OCI-LY7 (cell line): ENCODE data around the gene SHROOM3. TPM values are rescaled to one million over a fixed set of nuclear protein-coding genes. Genes with fewer than 3 reads are reported as not detected.

Source experiments
- BruUV-seq: library from RNA; stranded (reverse); fragments of 400-500 nt; replicated peaks from 2 replicates; lab custom pipeline; 2021; lab: Mats Ljungman, UMichigan
- CTCF ChIA-PET: fragments of 300-600 bp; sonication (Branson Sonifier 250); formaldehyde crosslinking; loops from one replicate; lab custom pipeline; 2022; ENCODE audit warnings: antibody characterized with exemption; ENCODE audit not compliant: unreplicated experiment; lab: Charles Lee
- POLR2A ChIA-PET: fragments of 300-600 bp; sonication (Branson Sonifier 250); formaldehyde crosslinking; loops from one replicate; lab custom pipeline; 2022; ENCODE audit warnings: antibody characterized with exemption; lab: Charles Lee
- DNase-seq: peaks from one replicate; pipeline ENCODE4 v3.0.0-alpha.2; 2015; ENCODE audit warnings: low spot score
- H2AFZ ChIP-seq: fragments of 200-600 bp; sonication (generic), shearing (Covaris generic); 2 replicates; pipeline ENCODE4 v1.6.1; 2014; ENCODE audit warnings: mild to moderate bottlenecking, antibody characterized with exemption, low read length, moderate library complexity
- H3K27ac ChIP-seq: fragments of 200-600 bp; sonication (generic); 2 replicates; pipeline ENCODE4 v1.5.1; 2014; ENCODE audit warnings: mixed run types, low read depth, mild to moderate bottlenecking, moderate library complexity, low read length, inconsistent platforms; ENCODE audit not compliant: poor library complexity, severe bottlenecking
- H3K36me3 ChIP-seq: fragments of 200-600 bp; sonication (generic); 2 replicates; pipeline ENCODE4 v1.6.1; 2014; ENCODE audit warnings: mild to moderate bottlenecking, antibody characterized with exemption, low read length, moderate library complexity, mixed read lengths; ENCODE audit not compliant: insufficient read depth
- H3K4me1 ChIP-seq: fragments of 200-600 bp; sonication (generic); 2 replicates; pipeline ENCODE4 v1.5.1; 2014; ENCODE audit warnings: mild to moderate bottlenecking, low read length; ENCODE audit not compliant: insufficient read depth, poor library complexity, severe bottlenecking
- H3K4me2 ChIP-seq: fragments of 200-600 bp; sonication (generic); 2 replicates; pipeline ENCODE4 v1.6.1; 2014; ENCODE audit warnings: mild to moderate bottlenecking, low read length
- H3K4me3 ChIP-seq: fragments of 200-600 bp; sonication (generic); 2 replicates; pipeline ENCODE4 v1.5.1; 2014; ENCODE audit warnings: mild to moderate bottlenecking, low read depth, low read length; ENCODE audit not compliant: poor library complexity, severe bottlenecking
- H3K79me2 ChIP-seq: fragments of 200-600 bp; sonication (generic); 2 replicates; pipeline ENCODE4 v1.6.1; 2016; ENCODE audit warnings: low read depth, mild to moderate bottlenecking, low read length, moderate library complexity, mixed read lengths; ENCODE audit not compliant: insufficient read depth
- H3K9me2 ChIP-seq: fragments of 200-600 bp; sonication (generic); 2 replicates; pipeline ENCODE4 v1.6.1; 2016; ENCODE audit warnings: mild to moderate bottlenecking, low read length, mixed read lengths; ENCODE audit not compliant: insufficient read depth
- H3K9me3 ChIP-seq: fragments of 200-600 bp; sonication (generic); 2 replicates; pipeline ENCODE4 v1.6.1; 2014; ENCODE audit warnings: mild to moderate bottlenecking, mixed run types, low read length, mixed read lengths
- H4K20me1 ChIP-seq: fragments of 200-600 bp; sonication (generic); 2 replicates; pipeline ENCODE4 v1.6.1; 2014; ENCODE audit warnings: mild to moderate bottlenecking, antibody characterized with exemption, low read length, moderate library complexity, mixed read lengths; ENCODE audit not compliant: insufficient read depth
- EZH2phosphoT487 ChIP-seq: fragments of 200-600 bp; sonication (generic); IDR thresholded peaks from 2 replicates; pipeline ENCODE4 v1.6.1; 2018; ENCODE audit warnings: low read depth, borderline replicate concordance, mild to moderate bottlenecking, mixed run types, antibody characterized with exemption, low read length, moderate library complexity, mixed read lengths
- intact Hi-C: fragments of 100-400 bp; cut with micrococcal nuclease; formaldehyde crosslinking; loops from one replicate; pipeline ENCODE4 v1.10.0; 2022; ENCODE audit not compliant: unreplicated experiment
- total RNA-seq, 2 experiments: library from RNA; depleted of rRNA in 1 of 2; stranded (reverse); fragments of >200 nt in 1 of 2; shearing (Covaris generic) in 1 of 2; gene quantifications; 2 replicates each; pipeline ENCODE4 v1.2.3, GENCODE V29; 2014 to 2022
- TF ChIP-seq, protein P1 (sequence below): fragments of 200-600 bp; sonication (generic); conservative IDR thresholded peaks from 2 replicates; pipeline ENCODE4 v1.5.1; 2014; ENCODE audit warnings: mild to moderate bottlenecking, antibody characterized with exemption, low read length, moderate library complexity, mixed read lengths

The SHROOM3 gene
- total RNA-seq, 2 experiments from 2014 or later = not detected

DNA sequence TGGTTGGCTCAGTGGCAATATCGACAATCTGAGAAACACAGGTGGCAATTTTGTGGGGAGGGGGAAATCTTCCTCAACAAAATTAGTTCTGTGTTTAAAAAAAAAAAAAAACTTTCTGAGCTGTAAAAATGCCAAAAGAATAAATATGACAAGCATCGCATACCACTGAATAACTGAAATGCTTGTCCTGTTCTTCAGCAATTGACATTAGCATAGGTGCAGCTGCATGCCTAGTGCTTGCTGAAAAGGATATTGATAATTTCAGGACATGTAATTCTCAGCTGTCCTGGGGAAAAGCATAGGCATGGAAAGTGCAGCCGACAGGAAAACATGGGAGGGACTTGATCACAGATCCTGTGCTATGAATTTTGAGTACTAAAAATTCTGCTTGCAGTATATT is 315.7 kb downstream of the SHROOM3 start:
- no peaks in the 10 kb centered on the region for H3K9me3 ChIP-seq
- no peaks in the 10 kb centered on the region for H4K20me1 ChIP-seq
- H3K9me2 ChIP-seq = no peaks in the 10 kb centered on the region
- H3K4me2 ChIP-seq = no peak overlapping the region
- no peak overlapping the region for H3K4me3 ChIP-seq
- no peaks in the 10 kb centered on the region for H3K36me3 ChIP-seq
- CTCF ChIA-PET = no interaction called here
- TF ChIP-seq, protein P1, sequence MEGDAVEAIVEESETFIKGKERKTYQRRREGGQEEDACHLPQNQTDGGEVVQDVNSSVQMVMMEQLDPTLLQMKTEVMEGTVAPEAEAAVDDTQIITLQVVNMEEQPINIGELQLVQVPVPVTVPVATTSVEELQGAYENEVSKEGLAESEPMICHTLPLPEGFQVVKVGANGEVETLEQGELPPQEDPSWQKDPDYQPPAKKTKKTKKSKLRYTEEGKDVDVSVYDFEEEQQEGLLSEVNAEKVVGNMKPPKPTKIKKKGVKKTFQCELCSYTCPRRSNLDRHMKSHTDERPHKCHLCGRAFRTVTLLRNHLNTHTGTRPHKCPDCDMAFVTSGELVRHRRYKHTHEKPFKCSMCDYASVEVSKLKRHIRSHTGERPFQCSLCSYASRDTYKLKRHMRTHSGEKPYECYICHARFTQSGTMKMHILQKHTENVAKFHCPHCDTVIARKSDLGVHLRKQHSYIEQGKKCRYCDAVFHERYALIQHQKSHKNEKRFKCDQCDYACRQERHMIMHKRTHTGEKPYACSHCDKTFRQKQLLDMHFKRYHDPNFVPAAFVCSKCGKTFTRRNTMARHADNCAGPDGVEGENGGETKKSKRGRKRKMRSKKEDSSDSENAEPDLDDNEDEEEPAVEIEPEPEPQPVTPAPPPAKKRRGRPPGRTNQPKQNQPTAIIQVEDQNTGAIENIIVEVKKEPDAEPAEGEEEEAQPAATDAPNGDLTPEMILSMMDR = no peak
- TF ChIP-seq EZH2phosphoT487 = no peak
- no peaks in the 10 kb centered on the region for H3K4me1 ChIP-seq
- H3K27ac ChIP-seq = no peak overlapping the region
- intact Hi-C loops = no loop called here
- DNase-seq = no peak
- no peak overlapping the region for H2AFZ ChIP-seq
- no TSS peak for BruUV-seq
- H3K79me2 ChIP-seq = no peaks in the 10 kb centered on the region
- POLR2A ChIA-PET = no interaction called here

GRCh38 chr4:76751612-76752343 is 316.7 kb downstream of the SHROOM3 start:
- Histone ChIP-seq H3K4me3 (no peak overlapping the region), H3K9me2 (no peaks in the 10 kb centered on the region), H3K9me3 (no peaks in the 10 kb centered on the region), H4K20me1 (no peaks in the 10 kb centered on the region), H3K4me2 (no peak overlapping the region), H3K4me1 (no peaks in the 10 kb centered on the region), H2AFZ (no peak overlapping the region), H3K27ac (no peak overlapping the region), H3K79me2 (no peaks in the 10 kb centered on the region), H3K36me3 (no peaks in the 10 kb centered on the region)
- no peak for TF ChIP-seq EZH2phosphoT487
- TF ChIP-seq, protein P1 = no peak
- intact Hi-C loops = no loop called here
- ChIA-PET POLR2A (no interaction called here), CTCF (no interaction called here)
- BruUV-seq = no TSS peak
- no peak for DNase-seq

- H3K79me2 ChIP-seq = no peaks in the 10 kb centered on the region
- POLR2A ChIA-PET = no interaction called here
- intact Hi-C loops = no loop called here
- no peak overlapping the region for H3K4me2 ChIP-seq
- no peaks in the 10 kb centered on the region for H3K4me1 ChIP-seq
- H3K4me3 ChIP-seq = no peak overlapping the region
- no peak overlapping the region for H2AFZ ChIP-seq
- no peaks in the 10 kb centered on the region for H3K36me3 ChIP-seq
- no peaks in the 10 kb centered on the region for H3K9me2 ChIP-seq
- TF ChIP-seq EZH2phosphoT487 = no peak
- TF ChIP-seq, protein P1 = no peak
- no peaks in the 10 kb centered on the region for H4K20me1 ChIP-seq
- DNase-seq = no peak
- no TSS peak for BruUV-seq
- CTCF ChIA-PET = no interaction called here
- H3K9me3 ChIP-seq = no peaks in the 10 kb centered on the region
- no peak overlapping the region for H3K27ac ChIP-seq
Measured at GRCh38 chr4:76752861-76753501, 318.0 kb downstream of the SHROOM3 start.
